ENCODE data around the gene NTRK1.

Gene NTRK1

DNA sequence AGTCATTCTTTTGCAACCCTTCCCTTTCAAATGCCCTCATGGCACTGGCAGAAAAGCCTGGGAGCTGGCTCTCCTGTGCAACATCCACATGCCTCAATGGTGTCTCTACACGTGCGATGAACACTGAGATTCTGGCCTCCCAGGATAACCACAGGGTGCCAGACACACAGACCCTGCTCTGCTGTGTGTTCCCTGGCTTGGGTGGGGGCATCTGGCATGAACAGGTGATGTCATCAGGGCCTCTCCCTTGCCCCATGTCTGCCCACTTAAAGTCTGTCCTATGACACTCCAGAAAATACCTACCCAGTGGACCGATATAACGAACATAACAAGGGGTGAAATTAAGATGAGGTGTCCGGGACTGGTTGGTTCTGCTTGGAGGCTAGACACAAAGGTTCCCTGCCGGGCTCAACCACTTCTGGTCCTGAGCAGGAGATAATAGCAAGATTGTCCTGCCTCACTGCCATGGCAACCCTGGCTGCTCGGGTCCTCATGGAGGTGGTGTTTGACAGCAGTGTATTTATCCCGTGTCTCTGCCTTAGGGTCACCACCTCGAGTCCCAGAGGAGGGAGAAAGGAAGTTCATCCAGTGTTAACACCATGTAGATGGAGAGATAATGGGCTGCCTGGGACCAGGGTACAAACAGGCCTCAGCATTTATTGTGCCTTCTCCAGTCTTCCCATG lies 21.1 kb upstream of the NTRK1 start:
- DNase-seq, result peak in 1 of 2 experiments; percentile 22

DNA sequence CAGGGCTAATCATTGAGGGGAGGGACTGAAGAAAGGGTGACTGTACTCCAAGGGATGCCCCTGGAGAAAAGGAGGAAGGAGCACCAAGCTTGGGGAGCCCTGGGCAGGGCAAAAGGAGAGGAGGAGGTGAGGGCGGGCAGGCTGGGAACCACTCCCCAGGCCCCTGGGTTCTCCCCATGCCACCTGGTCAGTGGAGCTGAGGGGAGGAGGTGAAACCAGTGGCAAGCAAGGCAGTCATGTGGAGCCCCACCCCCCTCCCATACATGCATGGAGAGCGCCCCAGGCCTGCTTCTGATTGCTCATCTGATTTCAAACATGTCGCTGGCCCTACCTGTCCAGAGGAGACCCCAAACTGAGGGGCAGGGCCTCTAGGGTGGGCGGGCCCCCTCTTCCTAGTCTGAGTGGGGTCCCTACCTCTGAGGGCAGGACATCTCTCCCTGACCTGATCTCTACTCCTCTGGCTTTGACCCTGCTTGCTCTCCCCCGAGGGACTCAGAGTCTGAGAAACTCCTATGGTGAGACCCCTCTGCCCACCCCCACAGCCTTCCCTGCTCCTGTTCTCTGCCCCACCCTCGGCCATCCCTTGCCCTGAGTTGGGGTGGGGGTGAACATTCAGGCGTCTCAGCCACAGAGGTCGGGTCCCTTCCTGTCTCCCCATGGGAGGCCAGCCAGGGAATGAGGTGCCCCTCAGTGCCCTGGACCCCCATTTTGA lies 20.3 kb upstream of the NTRK1 start:
- DNase-seq, result no peak

DNA sequence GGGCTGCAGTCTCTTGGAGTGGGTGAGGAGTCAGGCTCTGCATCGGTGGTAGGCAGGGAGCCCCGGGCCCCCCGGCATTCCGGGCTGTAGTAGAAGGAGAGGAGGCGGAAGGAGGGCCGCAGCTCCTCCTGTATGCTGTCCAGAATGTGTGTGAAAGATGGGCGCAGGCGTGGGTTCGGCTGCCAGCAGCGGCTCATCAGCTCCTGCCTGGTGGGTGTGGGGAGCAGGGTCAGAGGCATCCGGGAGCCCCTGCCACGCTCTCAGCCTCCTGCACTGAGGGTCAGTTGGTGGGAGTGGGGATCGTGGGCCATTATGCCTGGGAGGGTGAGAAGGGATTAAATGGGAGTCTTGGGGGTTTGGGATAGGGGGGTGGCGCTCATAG lies 19.8 kb upstream of the NTRK1 start:
- no peak for DNase-seq

DNA sequence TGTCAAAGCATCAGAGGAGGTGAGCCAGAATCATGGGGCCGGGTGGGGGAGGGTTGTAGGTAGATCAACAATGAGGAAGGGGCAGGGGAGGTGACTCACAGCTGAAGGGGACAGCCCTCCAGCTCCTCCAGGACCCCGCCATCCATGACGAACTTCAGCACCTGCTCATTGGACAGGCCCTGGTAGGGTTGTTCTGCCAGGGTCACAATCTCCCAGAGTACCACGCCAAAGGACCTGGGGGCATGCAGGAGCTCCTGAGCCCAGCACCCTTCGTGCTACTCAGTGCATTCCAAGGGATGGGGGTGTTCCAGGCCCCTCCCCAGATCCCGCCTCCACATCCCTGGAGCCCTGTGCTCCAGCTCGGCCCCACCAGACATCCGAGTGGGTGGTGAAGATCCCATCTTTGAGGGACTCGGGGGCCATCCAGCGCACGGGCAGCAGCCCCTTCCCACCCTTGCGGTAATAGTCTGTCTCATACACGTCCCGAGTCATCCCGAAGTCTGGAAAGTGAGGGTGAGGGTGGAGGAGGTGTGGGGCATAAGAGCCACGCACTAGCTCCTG lies 19.3 kb upstream of the NTRK1 start:
- no peak for DNase-seq

DNA sequence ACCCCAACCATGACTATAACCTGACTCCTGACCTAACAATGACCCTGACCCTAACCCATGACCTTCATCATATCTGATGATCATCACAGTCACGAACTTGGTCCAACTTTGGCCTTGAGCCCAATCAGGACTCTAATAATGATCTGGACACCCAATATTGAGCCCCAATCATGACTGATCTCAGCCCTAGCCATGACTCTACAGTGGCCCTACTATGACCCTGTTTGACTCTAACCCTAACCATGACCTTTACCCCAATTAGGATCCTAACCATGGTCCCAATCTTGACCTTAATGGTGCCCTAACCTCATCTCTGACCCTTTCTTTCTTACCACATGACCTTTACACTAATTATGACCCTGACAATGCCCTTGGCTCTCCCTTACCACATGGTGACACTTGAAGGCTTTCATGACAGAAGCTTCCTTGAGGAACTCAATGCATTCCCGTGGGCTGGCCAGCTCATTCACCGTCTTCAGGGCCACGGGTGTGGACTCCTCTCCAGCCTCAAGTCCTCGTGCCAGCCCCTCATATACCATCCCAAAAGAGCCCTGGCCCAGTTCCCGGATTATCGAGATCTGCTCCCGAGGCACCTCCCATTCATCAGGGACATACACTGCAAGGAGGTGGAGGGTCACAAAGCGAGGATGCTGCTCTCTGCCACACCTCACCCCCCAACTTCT lies 17.9 kb upstream of the NTRK1 start:
- no peak for DNase-seq

DNA sequence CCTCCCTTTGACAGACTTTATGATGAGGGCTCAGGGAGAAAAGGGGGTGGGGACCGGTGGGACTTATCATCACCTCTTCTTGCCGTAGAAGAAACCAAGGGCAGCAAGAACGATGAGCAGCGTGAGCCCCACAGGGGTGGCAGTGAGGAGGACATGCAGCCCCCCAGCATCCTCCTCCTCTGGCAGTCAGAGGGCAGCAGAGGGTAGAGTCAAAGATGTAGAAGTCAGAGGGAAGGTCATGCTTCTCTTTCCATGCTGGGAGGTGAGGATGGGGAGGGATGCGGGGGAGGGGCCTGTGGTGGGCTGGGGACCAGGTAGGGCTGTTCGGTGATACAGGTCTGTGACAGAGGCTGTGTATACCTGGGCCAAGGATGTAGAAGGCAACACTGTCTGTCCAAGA lies 16.6 kb upstream of the NTRK1 start:
- DNase-seq, result no peak

DNA sequence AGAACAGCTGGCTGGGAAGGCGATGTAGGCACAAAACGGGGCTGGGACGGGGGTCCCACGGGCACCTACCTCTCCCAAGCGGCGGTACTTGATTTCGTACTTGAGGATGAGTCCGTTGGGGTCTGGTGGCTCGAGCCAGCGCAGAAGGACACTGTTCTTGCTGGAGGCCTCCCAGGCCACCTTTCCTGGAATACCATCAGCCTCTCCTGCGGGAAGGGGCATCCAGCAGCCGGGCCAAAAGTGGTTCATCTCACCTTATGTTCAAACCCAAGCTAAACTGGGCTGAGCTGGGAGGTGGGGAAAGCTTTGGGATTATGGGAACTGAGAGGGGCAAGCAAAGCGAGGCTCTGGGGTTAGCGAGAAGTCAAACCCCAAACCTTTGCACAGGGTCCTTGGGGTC lies 16.0 kb upstream of the NTRK1 start:
- no peak for DNase-seq

DNA sequence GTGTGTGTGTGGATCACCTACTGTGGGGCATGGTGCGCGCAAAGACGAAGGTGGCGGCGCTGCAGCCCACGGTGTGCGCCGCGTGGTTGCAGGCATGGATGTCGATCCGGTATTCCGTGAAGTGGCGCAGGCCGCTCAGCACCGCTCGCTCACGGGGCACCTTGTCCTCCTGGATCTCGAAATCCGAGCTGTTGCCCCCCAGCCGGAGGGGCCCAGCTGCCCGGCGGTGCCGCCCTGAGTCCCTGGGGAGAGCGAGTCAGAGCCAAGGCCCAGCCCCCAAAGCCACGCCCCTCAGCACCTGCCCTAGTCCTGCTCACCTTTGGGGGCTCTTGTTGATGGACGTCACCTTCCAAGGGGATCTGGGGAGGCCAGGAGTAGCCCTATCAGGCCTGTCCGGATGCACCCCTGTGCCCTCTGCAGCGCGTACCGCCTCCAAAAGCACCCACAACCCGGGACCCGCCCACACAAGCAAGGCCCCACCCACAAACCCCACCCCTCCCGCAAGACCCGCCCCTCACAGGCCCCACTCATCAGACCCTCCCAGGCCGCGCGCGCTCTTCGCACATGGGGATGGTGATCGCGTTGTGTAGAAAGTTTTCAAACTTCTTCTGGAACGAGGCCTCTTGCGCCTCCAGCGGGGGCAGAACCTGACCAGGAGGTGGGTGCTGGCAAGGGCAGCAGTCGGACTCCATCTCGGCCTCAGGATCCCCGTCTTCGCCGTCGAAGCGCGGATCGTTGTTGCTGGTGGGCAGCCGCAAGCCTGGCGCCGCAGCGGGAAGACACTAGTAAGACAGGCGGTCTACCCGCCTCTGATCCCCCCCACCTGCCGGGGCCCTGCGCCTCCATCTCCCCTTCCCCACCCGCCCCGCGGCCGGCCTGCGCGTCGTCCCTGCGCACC lies 15.4 kb upstream of the NTRK1 start:
- no peak for DNase-seq

DNA sequence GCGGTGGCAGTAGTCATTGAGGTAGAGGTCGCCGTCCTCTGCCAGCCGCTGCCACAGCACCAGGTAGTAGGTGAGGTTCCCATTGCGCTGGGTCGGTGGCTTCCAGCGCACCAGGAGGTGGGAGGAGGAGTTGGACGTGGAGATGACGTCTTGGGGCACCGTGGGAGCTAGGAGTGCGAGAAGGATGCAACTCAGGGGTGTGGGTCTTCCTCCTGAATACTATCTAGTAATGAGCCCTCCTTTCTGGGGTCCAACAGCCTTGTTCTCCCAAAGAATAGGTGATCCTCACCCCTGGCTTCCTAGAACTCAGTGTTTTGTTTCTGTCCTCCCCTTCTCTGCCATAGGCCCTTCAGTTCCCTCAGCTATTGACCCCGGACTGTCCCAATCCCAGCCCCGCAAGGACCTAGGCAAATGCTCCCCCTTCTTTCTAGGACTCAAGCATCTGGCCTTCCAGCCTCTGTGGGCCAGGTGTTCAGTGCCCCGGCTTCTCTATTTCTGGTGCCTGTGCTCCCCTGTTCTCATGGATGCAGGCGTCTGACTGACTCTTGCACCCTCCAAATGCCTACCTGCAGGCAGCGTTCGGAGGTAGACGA lies 14.6 kb upstream of the NTRK1 start:
- DNase-seq, result no peak

DNA sequence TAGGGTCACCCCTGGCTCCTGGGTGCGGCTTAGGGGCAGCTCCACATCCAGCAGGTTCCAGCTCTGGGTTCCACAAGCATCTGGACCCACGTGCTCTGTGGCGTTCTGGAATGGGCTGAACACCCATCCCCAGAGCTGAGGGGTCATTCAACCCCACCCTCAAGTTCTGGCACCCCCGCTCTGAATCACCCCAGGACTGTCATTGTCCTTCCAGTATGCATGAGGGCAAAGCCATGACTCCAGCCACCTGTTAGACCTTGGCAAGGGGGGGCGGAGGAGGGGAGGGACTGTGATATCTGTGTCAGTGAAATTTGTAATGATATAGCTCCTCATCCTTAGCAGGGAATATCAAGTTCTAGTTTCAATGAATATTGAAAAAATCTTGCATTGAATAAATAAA lies 14.0 kb upstream of the NTRK1 start:
- no peak for DNase-seq

DNA sequence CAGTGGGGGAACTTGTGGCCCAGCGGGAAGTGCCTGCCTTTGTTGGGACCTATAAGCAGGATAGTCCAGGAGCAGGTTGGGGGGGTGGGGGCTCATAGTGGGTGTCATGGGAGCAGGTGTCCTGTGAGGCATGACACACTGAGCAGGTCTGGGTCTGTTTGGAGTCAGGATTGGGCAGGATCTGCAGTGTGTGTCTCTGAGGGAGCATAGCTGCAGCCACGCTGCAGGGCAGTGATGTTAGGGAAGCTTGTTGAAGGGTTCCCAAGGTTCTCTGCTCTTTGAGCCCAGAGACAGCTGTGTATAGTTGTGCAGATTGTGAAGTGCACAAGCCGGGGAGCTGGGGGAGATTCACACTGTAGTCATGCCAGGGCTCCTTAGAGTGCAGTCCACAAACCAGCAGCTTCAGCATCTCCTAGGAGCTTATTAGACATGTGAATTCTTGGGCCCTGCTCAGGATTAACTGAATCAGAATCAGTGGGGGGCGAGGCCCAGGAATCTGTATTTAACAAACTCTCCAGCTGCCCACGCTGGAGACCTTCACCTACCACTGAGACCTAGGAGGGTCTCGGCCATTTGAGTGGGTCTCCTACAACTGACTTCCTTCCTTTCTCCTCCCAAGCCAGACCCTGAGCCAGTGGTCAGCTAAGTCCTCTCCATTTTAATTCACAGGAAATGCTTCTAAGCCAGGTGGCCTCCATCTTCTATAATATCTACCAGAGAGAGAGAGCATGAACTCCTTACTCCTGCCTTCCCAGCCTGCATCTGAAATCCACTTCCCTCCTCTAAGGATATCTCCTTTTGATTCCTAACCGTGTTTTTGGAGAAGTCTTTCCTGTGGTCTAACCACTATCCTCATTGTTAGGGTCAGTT lies 12.8 kb upstream of the NTRK1 start:
- no peak for DNase-seq

DNA sequence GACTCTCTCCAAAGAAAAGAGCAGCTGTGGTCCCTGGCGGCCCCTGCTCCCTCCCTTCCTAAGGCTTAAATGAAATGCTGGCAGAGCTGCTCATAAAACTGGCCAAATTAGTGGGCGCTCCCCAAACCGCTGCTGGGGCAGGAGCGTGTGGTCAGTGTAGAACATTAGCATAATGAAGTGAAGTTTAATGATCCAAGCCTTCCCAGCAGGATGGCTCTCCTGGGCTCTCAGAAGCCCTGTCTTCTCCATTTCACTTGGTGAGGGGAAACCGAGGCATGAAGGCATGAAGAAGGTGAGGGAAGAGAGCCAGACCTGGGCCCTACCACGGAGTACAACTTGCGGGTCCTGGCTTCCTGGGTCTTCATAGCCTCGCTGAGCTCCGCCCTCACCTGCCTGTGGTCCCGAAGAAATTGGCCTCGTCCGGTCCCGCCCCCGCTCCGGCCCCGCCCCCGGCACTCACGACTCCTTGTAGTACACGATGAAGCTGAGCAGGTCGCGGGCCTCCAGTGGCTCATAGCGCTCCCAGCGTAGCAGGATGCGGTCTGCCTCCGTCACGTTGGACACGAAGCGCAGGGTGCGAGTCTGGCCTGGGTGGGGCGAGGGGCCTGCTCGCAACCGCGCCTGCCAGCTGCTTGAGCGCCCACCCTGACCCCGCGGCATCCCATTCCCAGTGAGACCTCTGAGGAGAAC lies 12.1 kb upstream of the NTRK1 start:
- no peak for DNase-seq

DNA sequence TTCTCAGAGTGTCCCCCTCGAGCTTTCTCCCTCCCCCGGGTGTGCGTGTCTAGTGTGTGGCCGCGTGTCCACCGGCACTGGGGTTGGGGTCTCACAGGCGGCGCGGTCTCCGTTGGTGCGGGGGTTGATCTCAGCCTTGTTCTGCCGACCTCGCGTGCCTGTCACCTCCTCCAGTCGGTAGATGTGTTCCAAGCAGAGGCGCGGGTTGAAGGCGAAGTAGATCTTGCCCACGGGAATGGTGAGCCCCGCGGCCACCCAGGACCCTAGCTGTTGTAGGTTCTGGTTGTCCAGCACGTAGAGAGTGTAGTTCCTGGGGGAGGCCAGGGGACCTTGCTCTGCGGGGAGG lies 11.5 kb upstream of the NTRK1 start:
- no peak for DNase-seq

DNA sequence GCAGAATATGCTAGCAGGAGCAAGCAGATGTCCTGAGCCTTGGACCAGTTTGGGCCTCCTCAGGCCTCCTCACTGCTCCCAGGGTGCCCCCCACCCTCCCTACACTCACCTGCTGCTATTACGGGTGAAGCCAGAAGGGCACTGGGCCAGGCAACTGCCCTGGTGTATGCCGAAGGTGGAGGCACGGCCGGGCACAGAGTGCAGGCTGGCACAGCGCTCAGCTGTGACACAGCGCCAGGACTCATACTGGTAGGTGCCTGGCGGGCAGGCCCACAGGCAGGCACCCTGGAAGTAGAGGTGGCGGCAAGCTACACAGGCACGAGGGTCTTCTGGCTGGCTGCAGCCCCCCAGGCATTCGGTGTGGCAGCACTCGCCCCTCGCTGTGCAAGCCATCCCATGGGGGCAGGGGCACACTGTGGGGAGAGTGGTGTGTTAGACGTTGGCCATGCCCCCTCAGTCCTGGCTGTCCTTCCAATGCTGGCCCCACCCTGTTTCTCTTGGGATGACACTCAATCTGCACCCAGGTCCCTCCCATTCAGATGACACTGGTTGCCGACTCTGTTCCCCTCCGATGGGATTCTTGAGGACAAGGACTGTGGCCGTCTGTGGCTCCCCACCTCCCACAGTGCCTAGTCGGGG lies 8.8 kb upstream of the NTRK1 start:
- DNase-seq, result no peak

DNA sequence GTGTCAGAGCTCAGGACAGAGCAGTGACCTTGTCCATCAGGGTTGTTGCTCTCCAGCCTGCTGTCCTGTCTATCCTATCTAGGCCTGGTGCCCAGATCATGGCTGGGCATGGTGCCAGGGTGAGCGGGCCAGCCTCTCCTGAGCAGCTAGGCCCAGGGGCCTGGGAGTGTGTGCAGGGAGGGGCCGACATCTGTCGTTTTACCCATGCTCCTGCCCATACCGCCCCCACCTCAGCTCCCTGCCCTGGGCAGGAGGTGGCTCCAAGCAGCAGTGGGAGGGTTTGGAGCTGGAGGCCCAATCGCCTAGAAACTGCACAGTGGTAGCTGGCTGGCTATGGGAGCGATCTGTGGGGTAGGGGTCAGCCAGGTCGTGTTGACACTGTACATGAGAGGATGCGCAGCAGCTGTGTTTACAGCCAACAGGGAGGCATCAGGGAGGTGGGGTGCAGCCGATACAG lies 8.2 kb upstream of the NTRK1 start:
- DNase-seq, result peak; percentile 96

DNA sequence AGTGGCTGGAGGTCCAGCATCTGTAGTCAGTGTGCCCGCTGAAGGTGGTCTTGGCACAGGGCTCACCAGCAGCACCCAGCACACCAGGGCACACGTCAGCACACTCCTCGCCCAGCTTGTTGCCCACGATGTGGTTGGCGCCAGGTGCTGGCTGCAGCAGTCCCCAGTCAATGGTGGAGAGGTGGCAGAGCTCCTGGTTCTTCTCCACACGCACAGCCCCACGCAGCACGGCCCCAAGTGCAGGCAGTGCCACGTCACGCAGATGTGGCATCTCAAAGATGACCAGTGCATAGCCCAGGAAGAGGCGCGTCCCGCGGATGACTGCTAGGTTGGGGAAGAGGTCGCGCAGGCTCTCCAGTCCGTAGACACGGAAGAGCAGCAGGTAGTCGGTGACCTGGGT lies 6.9 kb upstream of the NTRK1 start:
- no peak for DNase-seq

DNA sequence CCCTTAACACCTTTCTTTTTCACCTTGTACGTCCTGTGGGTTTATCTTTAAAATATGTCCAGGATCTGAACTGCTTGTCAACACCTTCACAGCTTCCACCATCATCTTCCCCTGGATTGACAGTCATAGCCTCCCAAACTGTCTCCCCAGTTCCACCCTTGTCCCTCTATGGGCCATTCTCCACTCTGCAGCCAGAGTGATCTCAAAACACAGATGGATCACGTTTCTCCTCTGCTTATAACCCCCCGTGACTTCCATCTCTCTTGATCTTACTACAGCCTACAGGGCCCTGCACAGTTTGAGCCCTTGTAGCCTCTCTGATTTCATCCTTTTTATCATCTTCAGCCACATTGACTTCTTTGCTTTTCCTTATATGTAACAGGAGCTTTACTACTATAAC lies 6.0 kb upstream of the NTRK1 start:
- no peak for DNase-seq

DNA sequence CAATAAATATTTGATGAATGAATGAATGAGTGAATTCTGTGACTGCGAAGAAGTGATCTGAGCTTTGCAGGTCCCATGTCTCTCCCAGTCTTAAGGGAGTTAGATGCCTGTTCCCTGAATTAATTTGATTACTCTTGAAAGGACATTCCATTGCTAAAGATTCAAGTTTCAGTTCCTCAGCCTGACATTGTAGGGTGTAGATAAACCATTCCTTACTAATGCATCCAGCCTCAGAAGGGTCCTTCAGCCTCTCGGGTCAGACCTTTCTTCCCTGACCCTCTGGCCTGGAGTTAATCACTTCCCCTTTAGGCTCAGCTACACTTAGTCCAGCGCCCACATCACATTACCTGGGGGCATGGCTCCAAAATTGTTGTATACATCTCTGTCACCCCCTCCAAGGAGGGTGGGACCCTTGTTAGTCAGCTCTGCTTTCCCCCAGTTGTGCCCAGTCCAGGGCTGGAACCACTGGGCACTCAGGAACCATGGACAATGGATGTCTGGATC lies 4.3 kb upstream of the NTRK1 start:
- no peak for DNase-seq

DNA sequence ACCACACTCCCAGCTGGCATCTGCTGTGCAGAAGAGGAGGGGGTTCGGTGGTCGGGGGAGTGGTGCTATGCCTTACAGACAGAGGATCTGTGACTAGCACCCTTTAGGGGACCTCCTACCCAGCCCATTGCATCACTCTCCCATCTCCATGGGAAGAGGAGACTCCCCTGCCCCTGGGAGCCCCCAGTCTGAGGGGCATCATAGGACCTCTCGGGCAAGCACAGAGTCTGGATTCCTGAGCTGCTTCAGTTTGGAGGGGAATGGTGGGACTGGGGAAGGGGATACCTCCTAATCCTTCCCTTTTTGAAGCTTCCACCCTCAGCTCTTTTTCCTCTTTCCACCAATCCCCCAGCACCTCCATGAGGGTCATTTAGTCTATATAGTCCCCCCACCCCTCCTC lies 3.1 kb upstream of the NTRK1 start:
- DNase-seq, result no peak

DNA sequence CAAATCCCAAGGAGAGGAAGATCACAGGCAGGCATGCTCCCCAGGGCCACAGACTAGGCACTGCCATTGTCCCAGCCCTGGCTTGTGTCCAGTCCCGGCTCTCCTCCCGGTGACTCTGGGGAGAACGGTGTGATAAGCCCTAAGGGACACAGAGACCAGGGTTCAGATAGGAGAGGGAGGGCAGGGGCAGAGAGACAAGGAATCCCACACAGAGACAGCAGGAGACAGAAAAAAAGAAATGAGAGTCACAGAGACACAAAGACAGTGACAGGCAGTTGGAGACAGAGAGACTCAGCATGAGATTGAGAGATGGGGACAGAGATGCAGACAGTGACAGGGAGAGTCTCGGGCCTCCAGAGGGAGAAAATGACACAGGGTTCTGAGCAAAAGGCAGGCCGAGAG lies 2.1 kb upstream of the NTRK1 start:
- no peak for DNase-seq
